Fibroblast of skin of back (primary cell): ENCODE results near the gene IL26.
"Not testable (repeated sequence)": the region's sequence is repeated elsewhere in the genome, so short reads cannot be mapped to it uniquely, and the experiment has no call there.

Source experiments
- DNase-seq: peaks from one replicate; pipeline ENCODE4 v3.0.0-alpha.2; 2013

IL26 gene

GRCh38 chr12:68239309-68239982 is 13.8 kb upstream of the IL26 start:
- no peak for DNase-seq

GRCh38 chr12:68237619-68238018 is 12.0 kb upstream of the IL26 start:
- peak; percentile 47 for DNase-seq

- no peak for DNase-seq
Measured at GRCh38 chr12:68237078-68237477, 11.5 kb upstream of the IL26 start.

GRCh38 chr12:68236421-68237059 is 10.9 kb upstream of the IL26 start:
- DNase-seq = no peak

GRCh38 chr12:68235576-68235975 is 10.0 kb upstream of the IL26 start:
- no peak for DNase-seq

- no peak for DNase-seq
Measured at GRCh38 chr12:68234140-68234539, 8.5 kb upstream of the IL26 start.

GRCh38 chr12:68233498-68233897 is 7.9 kb upstream of the IL26 start:
- no peak for DNase-seq

- DNase-seq = peak; percentile 21
Measured at GRCh38 chr12:68231691-68232090, 6.1 kb upstream of the IL26 start.

GRCh38 chr12:68231229-68231628 is 5.6 kb upstream of the IL26 start:
- DNase-seq = no peak

GRCh38 chr12:68229956-68230355 is 4.3 kb upstream of the IL26 start:
- DNase-seq = no peak

- no peak for DNase-seq
Measured at GRCh38 chr12:68227356-68227755, 1.7 kb upstream of the IL26 start.

GRCh38 chr12:68224613-68225285 is 861 bp downstream of the IL26 start:
- DNase-seq = peak; percentile 85

GRCh38 chr12:68223067-68223747 is 2.4 kb downstream of the IL26 start:
- DNase-seq = peak; percentile 82

GRCh38 chr12:68222326-68222725 is 3.3 kb downstream of the IL26 start:
- DNase-seq = no peak

- DNase-seq = no peak
Measured at GRCh38 chr12:68221497-68221896, 4.1 kb downstream of the IL26 start.

- DNase-seq = no peak
Measured at GRCh38 chr12:68210875-68211274, 14.7 kb downstream of the IL26 start.

GRCh38 chr12:68209048-68209728 is 16.4 kb downstream of the IL26 start:
- DNase-seq = not testable (repeated sequence)

GRCh38 chr12:68207276-68207675 is 18.3 kb downstream of the IL26 start:
- DNase-seq = no peak

- no peak for DNase-seq
Measured at GRCh38 chr12:68206446-68206845, 19.2 kb downstream of the IL26 start.

GRCh38 chr12:68203460-68203875 is 22.1 kb downstream of the IL26 start:
- DNase-seq = no peak

GRCh38 chr12:68200854-68201253 is 24.8 kb downstream of the IL26 start:
- no peak for DNase-seq

- DNase-seq = no peak
Measured at GRCh38 chr12:68199127-68199526, 26.5 kb downstream of the IL26 start.
